Heart left ventricle (tissue), 13 donors: Measurements from ENCODE around the gene POLR3F.

Experiments used
- CTCF ChIP-seq, 12 donors: fragments of 200-600 bp; sonication (generic) in 4 of 12; IDR thresholded peaks; one replicate each; pipeline versions ENCODE4 v1.5.0 to v1.8.0; 2018 to 2022; ENCODE audit warnings: antibody characterized with exemption in 12 of 12, mild to moderate bottlenecking in 5 of 12
- POLR2A ChIP-seq, 2 donors: fragments of 450-650 bp; IDR thresholded peaks; one replicate each; pipeline ENCODE4 v1.6.1; 2017; ENCODE audit warnings: antibody characterized with exemption in 2 of 2, mild to moderate bottlenecking in 2 of 2, moderate library complexity in 2 of 2
- donor health status: ischemic (EF 13 %, LVEDD 7.1; RV severe dilation, severe dysfunction).
- donor health status: DM: no; HTN: yes; CAD: no.
- donor health status: DM: no; HTN: no; CAD: no.
- donor health status: ischemic (EF 25% LVEDD 6.9; RV normal size, moderate dysfunction).
- donor health status: ischemic (EF 25% LVEDD 5.7; RV mildly dilated, moderate dysfunction).
- donor health status: ischemic (EF 35%, LVEDD 5.7; RV mildly dilated, moderate dysfunction).
- donor health status: nonischemic (EF 11% LVEDD 7.7; RV severe dilation, severe dysfunction).
- donor health status: DM: yes; HTN: yes; CAD: no.
- donor health status: PGD.
- donor health status: ischemic (EF 29% LVEDD 5.4; RV normal size, mild dysfunction).
- donor health status: nonischemic (EF 23%, LVEDD 6.1; RV moderate dilation, normal function).

- TF ChIP-seq CTCF (IDR thresholded peaks at IDR 0.05), result no peak
- TF ChIP-seq POLR2A (IDR thresholded peaks at IDR 0.05), result no peak
These were observed 46.0 kb downstream of the POLR3F start for GRCh38 chr20:18513208-18513607.
